GM18873 (cell line): Measurements from ENCODE around the gene SHTN1.

Source experiments
- ATAC-seq: cut with Tn5 transposase; IDR thresholded peaks from one replicate; pipeline ENCODE4 v1.9.1; 2021; ENCODE audit warnings: mild to moderate bottlenecking, moderate library complexity, moderate number of reproducible peaks; ENCODE audit not compliant: unreplicated experiment, low FRiP score

Gene SHTN1

DNA sequence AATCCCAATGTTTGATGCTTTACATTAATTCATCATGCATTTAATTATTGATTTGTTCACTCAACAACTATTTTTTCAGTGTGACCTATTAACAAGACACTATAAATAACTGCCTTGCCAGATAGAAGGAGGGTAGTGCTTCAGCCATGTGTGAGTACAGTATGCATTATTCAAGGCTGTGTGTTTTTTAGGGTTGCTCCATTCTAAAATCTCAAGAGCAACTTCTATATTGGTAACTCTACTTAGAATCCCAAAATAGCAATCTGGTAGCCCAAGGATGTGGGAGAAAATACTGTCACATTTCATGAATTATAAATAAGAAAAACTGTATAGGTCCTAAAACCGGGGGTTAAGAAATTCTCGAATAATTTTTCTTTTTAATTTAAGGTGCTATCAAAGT, 85.8 kb downstream of the SHTN1 start:
- no peak for ATAC-seq

DNA sequence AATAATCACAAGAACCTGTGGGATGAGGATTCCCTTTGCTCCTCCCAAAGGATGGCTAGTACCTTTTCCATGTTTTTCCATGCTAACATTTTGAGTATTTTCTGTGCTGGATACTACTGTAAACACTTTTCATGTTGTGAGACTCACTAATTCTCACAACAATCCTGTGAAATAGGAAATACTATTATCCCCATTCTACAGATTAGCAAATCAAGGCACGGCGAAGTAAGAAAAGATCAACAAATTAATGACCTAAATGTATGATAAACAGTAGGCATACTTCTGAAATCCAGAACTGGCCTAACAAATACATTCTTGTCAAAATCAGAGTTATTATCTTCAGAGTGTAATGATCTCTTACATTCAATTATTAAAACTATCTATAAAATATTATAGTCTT, 86.4 kb downstream of the SHTN1 start:
- no peak for ATAC-seq

DNA sequence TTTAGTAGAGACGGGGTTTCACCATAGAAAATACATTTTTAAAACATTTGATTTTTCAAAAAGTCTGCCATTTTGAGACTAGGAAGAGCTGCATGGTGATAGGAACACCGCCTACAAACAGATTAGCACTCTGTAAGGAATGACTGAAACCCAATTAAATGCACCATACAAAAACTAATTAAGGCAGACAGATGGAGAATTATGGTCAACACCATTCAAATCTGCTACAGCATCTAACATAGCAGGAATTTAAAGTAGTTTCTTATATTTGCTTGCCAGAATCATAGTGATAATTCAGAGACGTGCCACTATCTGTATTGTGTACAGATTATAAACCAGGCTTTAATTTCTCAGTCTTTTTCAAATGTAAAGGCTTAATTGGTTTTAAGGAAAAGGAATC, 87.5 kb downstream of the SHTN1 start:
- no peak for ATAC-seq

DNA sequence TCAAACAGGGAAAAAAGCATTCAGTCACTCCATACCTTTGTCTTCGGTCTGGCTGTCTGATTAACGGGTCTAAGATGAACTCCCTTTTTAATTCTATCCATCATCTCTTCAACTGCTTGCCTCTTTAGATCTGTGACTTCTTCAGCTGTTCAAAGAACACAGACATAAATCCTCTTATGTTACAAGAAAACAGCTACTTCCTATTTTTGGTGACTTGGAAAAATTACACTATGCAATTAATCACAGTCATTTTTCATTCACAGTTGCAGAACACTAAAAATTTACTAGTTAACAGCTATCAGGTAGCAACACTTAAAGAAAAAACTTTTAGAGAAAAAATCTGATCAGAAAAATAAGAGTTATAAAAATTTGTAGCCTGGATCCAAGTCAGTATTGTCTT, 89.6 kb downstream of the SHTN1 start:
- ATAC-seq: no peak

DNA sequence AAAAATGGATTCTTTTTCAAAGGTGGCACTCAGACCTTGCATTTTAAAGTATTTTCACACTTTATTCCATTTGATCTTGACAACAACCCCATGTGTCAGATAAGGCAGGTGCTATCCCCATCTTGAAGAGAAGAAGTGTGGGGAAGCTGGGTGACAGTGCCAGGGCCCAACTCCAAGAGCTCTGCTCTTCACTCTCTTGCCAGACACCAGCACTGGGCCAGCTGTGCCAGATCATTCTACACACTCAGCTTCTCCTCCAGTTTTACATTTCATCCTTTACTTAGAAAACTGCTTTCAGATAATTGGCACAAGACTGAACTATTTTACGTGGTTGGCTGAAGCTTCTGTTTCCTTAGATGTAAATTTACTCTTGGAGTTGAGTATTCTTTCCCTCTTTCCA, 91.3 kb downstream of the SHTN1 start:
- ATAC-seq: no peak

DNA sequence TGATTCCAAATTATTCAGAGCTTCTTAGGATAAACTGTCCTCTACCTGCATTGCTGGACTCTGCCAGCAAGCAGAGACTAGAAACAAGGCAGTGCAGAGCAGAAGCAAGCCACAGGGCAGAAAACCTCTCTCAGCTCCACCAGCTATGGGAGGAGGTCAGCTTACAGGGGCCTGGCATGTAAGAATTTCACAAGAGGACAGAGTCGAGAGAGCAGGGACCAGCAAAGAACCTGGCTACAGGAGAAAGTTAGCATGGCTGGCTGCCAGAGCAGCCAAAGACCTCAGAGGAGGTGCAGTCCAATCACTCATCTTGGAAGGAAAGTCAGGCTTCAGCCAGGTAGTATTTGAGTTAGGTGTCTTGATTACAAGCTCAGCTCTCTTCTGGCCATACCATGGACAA, 92.8 kb downstream of the SHTN1 start:
- ATAC-seq: no peak

DNA sequence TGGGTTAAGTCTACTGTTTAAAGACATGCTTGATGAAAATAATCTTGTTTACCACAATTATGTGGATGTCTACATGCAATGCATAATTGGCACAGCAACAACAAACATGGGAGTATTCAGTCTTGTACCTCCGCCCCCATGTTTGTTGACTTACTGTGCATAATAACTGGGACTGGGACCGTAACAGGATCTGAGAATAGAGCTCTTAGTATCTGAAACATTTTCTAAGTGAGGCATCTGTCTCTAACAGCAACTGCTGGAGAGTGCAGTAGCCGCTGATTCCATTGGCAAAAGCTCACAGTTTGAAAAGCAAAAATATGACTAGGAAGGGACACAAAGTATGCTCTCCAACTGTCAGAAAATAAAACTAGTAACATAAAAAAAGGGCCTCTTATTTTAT, 94.1 kb downstream of the SHTN1 start:
- no peak for ATAC-seq

DNA sequence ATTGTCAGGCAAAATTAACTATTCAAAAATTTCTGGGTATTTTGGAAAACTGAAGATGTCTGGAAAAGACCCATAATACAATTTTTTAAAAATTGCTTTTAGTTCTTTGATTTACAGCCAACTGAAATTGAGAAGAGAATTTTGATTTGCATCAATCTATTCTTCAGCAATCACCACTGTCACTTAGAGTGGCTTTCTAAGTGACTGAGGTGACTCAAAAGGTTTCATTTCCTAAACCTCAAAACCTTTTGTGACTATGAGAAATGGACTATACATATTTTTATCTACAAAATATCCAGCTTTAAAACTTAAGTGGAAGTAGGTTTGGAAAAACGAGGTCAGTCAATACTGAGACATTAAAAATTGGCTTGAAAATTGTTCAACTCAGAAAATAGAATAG, 95.7 kb downstream of the SHTN1 start:
- ATAC-seq: no peak

DNA sequence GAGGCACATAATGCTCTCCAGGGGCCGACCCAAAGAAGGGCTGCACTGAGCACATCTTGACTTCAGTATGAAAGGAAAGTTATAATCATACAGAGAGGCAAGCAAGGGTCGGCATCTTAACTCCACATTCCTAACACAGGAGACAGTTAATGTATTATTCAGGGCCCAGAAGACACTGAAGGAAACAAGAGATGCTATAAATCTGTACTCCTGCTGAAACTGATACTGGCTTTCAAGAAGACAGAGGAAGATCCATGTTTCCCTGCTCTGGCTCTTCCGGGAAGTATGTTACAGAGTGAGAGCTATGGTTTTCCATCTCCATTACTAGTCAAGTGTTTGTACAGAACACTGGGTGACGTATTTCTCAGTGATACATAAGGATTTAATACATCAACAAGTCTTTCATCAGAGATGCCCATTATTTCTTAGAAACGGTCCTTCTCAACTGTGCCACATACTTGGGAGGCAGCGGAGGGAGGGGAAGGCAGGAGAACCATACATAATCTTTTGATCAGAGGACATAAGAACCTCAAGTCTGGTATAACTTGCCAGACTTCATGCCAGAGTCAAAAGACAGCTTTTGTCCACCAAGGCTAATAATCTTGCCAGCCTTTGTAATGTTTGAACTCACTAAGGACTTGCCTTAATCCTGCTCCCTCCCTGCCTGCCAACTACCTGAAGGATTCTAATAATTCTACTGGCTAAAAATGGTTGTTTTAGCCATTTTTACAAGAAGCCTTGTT, 97.6 kb downstream of the SHTN1 start:
- ATAC-seq: no peak

DNA sequence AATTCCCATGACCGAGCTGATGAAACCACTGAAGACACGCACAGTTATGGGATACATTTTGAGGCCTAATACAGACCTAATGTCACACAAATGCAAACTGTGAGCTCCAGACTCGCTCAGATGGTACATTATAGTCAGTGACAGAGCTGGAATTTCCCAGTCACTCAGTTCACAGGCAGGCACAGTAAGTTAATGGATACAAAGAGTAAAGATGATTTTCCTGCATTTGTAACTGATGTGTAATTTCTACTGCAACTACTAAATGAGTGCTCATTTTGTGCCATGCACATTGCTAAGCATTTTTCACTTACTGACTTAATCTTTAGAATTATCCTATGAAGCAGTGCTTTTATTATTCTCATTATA, 99.2 kb downstream of the SHTN1 start:
- ATAC-seq: no peak

DNA sequence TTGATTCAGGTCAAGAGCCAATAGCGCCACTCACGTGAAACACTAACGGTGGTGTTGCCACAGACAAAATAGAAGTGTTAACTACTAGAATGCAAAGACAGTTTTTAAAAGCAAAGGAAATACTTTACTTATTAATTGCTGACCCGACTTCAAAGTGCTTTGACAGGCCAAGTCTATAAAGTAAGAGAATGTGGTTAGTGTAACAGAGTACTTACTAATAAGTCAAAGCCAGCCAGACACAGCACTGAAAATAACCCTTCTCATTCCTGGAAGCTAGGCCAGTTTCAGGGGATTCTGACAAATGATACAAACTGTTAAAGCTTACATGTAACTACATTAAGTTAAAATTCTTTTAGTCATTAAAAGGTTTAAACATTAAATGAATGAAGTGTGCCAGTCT, 105.4 kb downstream of the SHTN1 start:
- no peak for ATAC-seq

DNA sequence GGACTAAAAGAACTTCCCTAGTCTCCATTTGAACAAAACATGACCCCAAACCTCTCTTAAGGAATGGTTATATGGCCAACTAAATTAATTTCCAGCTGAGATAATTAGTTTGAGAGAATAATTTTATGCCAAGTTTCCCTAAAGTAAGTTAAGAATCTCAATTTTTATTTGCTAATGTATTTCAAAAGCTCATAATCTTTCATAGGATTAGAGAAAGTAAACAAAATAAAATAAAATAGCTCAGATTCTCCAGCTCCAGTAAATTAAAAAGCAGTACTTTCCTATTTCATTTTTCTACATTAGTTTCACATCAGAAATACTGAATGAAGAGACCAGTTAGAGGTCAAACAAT, 111.3 kb downstream of the SHTN1 start:
- ATAC-seq: no peak

DNA sequence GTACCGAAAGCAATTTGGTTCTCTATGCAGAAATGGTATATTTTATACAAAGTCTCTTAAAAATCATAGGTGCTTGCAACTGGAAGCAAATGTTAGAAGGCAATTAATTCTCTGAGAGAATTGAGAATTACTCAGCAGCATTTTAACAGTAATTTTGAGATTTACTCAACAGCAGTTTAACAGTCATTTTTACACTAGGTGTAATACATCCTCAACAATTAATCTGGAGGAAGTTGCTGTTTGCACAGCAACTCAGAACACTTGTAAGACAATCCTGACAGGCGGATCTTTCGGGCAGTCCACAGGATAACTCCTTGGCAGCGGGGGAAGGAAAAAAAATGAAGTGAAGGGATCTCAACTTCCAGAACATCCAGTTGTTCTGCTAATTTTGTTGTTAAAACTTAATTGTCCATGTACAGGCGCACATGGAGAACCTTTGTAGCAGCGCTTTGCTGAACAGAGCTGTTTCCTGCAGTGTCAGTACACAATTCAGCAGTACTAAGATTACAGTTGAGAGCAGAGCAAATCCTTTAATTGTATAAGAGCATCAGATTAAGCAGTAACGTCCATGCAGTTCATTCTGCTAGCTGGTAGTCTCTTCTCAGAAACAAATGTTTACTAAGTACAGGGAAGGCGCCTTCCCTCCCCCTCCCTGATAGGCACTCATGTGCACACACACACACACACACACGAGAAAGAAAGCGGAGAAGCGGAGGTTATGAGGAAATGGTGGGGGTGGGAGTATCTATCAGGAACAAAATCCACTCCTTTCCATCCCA, 111.9 kb downstream of the SHTN1 start:
- ATAC-seq: no peak

DNA sequence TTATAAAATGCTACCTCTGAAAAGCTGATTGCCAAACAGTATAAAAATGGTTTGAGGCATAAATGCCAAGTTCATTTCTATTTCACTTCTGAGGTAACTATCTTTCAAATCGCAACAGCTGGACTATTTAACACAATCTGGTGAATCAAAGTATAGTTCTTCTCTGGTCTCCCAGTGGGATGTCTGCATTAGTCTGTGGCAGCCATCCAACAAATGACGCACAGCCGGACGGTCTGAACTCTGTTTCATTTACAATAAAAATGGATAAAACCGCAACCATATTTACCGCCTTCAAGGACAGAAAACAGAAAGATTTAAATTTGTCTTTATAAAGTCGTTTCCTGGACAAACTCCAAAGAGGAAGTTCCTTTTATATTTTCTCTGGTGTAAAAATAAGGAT, 113.8 kb downstream of the SHTN1 start:
- no peak for ATAC-seq

DNA sequence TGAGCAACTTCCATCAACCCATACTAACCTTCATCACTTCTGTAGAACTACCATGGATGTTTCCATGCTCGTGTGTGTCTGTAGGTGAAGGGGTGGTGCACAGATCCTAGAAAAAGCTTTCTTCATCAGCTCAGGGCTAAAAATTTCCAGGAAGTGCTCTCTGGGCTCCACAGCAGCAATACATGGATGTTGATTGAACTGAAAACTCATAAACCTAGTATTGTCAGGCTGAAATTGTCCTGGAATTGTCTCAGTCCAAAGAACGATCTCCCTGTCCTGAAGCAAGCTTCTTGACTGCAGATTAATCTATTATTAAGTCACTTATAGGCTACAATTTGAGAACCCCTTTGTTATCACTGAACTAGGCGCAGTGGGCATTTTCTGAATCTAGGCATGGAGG, 115.9 kb downstream of the SHTN1 start:
- no peak for ATAC-seq

DNA sequence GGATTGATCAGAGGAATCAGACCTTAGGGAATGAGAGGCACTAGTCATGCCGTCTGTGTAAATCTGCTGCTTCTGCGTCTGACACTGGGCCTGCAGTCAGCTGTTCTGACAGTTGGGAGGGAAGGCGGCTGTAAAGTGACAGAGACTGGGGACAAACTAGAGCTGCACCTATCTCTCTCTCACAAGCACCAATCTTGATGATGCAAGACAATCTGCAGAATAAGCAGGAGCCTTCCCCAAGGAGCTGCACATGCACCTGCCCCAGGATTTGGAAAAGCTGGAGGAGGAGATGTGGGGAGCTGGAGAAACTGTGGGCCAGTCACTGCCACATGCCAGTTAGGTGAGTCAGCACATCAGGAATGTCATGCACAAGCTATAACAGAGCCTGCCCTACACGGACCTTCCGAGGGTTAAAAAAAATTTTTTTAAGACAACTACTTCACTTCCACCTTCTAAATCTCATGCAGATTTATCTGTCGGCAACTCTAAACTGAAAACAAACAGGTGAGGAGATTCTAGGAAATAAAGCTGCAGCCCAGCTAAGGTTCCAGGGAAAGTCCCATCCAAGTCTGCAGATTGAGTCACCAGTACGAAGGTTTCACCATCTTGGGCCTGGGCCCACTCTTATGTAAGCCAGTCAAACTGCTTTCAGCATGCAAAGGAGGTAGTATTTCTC, 116.5 kb downstream of the SHTN1 start:
- no peak for ATAC-seq

DNA sequence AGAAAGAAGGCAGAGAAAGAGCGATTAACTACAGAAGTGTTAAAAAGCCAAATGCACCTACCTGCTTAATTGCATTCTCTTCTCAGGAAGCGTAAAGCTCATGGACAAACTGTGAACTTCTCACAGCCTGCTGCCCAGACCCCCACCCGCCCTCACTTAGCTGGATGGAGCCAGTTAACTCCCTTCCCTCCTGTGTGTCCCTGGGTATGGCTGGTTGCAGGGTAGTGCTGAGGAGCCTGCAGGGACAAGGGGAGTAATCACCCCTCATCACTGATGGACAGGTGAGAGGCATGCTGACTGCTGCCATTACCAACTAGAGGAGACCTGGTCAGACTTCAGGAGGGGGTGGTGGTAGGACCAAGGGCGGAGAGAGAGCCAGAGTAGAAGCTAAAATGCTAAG, 118.2 kb downstream of the SHTN1 start:
- no peak for ATAC-seq

DNA sequence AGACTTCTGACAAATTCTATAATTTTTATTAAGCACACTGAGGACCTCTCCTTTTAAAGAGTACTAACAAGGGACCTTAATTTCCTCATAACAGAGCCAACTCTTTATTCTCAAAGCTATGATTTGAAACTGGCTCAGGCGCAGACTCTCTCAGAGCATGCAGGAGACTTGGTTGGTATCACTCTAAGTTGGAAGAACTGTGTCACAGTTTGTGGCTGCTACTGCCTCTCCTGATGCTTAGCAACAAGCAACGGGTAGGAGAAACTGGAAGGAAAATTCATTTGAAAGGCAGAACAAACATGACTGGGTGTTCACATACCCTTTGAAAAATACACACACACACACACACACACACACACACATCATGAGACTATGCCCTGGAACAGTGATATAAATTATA, 122.3 kb downstream of the SHTN1 start:
- ATAC-seq: no peak

DNA sequence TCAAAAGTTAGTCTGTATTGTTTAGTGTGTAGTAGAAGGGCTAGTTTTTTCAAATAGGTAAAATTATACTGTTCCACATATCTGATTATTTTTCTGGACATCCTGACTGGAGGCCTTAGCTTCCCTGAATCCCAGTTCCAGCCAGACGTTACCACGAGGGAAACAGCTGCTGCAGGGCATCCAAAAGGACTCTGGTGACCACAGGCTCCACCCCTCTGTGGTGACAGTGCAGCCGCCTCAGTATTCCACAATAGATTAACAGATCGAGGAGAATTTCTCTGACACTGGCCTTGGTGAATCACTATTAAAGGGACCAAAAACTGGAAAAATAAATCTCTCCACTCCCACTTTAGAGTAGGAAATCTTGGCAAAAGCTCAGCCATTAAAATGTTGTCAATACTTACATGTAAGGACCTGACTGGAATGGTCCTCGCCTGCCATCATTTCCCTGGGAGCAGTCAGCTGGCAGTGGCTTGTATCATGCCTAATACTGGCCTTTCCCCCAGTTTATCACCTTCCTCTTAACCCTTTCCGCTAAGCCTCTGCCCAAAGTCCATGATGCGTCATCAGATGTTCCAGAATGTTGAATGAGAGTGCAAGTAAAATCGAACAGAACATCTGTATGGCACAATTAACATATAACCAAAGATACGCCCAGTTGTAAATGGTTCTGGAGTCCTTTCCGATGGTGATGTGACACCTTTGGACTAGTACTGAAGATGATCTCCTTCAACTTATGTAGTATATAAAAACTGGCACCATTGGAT, 124.1 kb downstream of the SHTN1 start:
- no peak for ATAC-seq

DNA sequence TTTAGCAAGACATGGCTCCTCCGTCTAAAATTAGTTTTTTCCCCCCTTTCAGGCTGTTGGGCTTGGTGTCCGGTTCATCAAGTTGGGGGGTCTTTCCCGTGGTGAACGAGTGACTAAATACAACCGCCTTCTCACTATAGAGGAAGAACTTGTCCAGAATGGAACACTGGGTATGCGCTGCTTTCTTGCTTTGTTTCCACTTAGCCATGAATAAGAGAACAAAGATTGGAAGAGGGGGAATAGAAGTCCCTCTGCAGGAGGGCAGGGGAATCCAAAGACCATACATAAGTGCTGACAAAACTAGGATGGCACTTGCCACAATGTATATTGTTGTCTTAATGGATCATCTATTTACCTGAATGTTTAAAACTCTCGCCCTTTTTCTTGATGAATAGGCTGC, 125.2 kb downstream of the SHTN1 start:
- no peak for ATAC-seq

DNA sequence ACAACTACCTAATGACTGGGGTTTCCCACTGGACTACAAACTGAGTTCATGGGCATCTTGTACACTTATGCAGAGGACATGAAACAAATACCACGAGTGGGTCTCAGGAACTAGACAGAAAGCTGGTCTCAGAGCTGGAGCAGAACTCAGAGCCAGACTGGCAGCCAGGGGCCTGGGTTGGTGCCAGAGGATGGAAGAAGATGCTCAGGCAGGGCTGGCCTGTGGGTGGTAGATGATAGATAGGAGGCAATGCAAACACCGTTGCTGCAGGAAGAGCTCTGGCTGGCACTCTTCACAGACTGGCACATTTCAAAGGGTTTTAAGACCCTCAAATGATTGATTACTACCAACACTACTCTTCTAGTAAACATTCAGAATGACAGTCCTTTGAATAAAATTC, 126.9 kb downstream of the SHTN1 start:
- no peak for ATAC-seq
